HG02763 (cell line): ENCODE data around the gene UVSSA.

Experiments
- ATAC-seq: cut with Tn5 transposase; IDR thresholded peaks from one replicate; pipeline ENCODE4 v1.9.1; 2021; ENCODE audit warnings: mild to moderate bottlenecking, moderate library complexity; ENCODE audit not compliant: unreplicated experiment

The UVSSA gene, protein sequence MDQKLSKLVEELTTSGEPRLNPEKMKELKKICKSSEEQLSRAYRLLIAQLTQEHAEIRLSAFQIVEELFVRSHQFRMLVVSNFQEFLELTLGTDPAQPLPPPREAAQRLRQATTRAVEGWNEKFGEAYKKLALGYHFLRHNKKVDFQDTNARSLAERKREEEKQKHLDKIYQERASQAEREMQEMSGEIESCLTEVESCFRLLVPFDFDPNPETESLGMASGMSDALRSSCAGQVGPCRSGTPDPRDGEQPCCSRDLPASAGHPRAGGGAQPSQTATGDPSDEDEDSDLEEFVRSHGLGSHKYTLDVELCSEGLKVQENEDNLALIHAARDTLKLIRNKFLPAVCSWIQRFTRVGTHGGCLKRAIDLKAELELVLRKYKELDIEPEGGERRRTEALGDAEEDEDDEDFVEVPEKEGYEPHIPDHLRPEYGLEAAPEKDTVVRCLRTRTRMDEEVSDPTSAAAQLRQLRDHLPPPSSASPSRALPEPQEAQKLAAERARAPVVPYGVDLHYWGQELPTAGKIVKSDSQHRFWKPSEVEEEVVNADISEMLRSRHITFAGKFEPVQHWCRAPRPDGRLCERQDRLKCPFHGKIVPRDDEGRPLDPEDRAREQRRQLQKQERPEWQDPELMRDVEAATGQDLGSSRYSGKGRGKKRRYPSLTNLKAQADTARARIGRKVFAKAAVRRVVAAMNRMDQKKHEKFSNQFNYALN

DNA sequence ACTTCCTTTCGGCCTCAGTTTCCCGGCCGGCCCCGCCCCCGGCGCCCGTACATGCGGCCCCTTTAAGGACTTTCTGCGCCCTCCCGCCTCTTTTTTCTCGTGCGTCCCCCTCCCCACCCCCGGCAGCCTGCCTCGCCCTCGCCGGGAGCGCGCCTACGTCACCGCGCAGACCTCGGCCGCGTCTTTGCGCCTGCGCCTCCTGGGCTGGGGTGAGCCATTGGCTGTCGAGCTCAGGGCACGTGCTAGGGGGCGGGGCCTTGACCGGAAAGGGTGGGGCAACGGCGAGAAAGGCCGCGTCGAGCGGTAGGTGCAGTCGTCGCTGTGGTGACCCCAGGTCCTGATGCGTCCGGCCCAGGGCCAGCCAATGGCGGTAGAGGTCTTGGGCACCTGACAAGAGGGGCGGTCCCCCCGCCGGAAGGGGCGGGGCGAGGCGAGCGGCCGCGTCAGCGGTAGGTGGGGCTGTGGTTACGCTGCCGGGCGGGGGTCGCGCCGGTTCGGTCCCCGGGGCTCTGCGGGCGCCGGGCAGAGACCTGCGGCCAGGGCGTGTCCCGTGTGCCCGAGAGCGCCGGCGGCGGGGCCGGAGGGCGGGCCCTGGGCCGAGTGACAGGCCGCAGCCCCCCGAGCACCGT, at the start of gene UVSSA:
TSS of gene UVSSA (plus strand) at position 428 of the 629 bp plus-strand sequence. CDS start 884 bp downstream, outside the sequence.
- ATAC-seq = peak; percentile 94

GRCh38 chr4:1297456-1298325, 49.3 kb upstream of the UVSSA start:
- no peak for ATAC-seq

GRCh38 chr4:1298461-1298860, 48.5 kb upstream of the UVSSA start:
- no peak for ATAC-seq

DNA sequence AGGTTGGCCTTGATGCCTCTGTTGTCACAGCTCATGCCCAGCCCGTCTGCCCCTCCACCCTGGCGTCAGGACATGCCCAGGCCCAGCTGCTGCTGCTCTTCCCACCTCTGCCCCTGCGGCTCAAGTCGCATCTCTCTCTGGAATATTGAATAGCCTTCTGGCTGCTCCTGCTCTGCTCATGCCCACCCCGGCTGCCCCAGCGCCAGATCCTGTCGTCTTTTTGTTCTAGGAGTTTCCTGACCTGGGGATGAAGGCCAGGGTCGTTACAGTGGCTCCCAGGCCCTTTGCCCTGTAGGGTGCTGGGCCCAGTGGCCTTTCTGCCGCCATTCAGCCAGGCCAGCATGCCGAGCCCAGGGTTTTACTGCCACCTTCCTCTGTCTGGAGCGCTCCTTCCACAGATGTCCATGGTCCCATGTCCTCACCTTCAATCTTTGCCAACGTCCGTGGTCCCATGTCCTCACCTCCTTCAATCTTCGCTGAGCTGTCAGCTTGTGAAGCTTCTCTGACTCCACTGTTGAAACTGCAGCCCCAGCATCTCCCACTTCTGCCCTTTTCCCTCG, 47.6 kb upstream of the UVSSA start:
- no peak for ATAC-seq

DNA sequence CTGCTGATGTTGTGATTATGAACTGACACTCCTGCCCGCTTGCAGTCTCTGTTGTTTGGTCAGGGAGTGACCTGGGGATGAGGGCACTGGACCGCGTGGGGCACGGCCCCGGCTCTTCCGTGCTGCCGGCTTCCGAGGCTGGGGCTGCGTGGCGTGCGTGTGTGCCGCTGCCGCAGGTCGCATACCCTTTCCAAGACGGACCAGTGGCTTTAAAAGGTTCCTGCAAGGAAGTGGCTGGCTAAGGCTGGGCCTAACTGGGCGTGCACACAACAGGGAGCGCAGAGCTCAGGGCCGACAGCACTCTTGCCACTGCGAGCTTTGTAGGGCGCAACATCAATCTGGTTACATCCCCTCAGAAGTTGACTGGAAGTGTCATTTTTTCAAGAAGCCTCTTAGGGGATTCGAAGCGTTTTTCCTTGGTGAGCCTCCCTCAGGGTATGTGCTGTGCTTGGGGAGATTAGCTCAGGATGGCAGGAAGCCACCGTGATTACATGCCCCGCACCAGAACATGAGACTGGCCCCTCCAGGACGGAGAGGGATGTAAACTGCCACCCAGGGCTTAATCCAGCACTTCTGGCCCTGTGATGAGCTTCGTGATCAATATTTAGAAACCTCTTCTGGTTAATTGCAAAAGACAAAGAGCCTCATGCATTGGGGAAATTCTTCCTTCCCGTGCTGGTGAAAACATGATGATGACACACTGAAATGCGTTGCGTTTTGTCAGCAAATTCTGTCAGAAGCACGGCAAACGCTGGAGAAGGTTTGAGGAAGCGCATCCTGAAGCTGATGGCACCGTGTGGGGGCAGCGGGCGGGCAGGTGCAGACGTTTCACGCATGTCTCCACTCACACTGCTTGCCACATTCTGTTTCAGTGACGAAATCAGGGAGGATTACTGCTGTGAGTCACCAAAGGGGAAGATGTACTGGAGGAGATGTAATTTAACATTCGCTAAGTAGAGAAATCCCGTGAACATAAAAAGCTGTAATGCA, 46.2 kb upstream of the UVSSA start:
- no peak for ATAC-seq

DNA sequence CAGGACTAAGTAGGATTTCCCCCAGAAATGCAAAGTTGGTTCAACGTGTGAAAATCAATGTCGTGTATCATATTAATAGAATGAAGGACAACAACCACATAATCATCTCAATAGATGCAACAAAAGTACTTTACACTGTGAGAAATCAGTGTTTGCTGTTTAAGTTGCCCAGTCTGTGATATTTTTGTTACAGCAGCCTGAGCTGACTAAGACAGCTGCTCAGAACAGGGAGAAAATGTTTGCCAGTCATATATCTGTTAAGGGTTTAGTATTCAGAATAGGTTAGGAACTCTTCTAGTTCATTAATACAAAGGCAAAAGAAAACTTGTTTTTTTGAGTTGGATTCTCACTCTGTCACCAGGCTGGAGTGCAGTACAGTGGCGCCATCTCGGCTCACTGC, 44.8 kb upstream of the UVSSA start:
- no peak for ATAC-seq

GRCh38 chr4:1305261-1305711, 41.7 kb upstream of the UVSSA start:
- ATAC-seq = no peak

GRCh38 chr4:1305781-1306455, 41.1 kb upstream of the UVSSA start:
- ATAC-seq = no peak

GRCh38 chr4:1307951-1308735, 38.9 kb upstream of the UVSSA start:
- ATAC-seq = no peak

- peak; percentile 50 for ATAC-seq
Observed at GRCh38 chr4:1309261-1310010, 37.6 kb upstream of the UVSSA start.

DNA sequence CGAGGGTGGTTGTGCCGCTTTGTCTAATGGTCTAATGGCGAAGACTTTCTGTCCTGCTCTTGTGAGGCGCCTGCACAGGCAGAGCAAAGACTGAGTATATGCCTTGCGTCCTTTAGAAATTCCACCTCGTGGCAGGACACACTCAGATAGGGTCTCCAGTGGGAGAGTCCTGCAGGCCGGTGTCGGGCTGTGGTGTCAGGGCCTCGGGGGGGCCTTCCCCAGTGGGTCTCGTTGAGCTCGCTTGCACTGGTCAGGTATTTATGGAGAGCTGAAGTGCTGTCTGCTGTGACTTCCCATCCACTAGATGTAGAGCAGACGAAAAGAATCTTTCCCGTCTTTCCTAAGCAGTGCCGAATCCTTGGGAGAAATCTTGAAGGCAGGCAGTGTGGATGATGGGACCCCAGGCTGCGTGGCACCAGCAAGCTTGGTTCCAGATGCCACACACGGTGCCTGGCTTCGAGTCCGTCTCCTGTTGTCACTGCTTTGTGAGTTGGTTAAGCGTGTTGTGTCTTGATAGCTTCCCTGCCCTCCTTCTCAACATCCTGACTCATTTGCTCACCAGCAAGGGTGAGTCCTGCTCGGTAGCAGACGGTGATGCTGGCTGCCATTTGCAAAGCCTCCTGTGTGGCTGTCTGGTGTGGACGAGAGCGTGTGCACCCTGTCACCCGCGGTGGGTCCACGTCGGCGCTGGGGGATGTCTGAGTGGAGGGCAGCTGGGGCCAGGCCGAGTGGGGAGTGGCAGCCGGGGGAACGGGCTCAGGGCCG, 36.8 kb upstream of the UVSSA start:
- no peak for ATAC-seq

DNA sequence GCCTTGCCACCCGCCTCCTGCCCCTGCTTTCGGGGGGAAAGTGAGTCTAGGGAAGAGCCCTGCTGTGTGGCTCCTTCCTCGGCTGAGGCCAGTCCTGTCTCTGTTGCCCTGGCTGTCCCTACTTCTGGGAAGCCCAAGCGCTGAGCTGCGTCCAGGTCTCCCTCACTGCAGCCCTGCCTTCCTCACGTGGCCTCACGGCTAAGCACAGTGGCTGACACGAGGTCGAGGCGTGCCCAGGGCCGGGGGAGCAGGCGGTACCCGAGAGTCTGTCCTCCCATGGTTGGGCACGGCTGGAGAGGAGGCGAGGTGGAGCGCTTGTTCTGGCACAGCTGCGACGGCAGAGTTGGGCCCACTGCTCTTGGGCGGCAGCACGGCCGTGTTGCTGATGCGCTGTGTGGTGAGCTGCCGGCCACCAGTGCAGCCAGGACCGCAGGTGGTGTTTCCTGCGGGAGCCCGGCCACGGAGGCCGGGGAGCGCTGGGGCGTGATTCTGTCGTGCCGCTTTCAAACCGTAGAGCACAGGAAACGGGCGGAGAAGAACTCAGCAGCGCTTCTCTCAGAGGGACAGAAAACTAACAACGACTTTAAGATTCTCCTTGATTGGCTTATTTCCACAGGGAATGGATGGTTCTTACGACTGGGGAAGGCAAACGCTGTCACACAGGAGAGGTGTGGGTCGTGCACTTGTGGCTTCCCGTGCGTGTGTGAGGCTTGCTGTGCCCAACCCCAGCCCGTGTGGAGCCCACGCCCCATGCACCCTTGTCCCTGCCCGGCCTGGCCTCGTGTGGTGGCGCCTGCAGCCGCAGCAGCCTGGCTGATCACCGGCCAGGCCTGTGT, 36.0 kb upstream of the UVSSA start:
- ATAC-seq = no peak

DNA sequence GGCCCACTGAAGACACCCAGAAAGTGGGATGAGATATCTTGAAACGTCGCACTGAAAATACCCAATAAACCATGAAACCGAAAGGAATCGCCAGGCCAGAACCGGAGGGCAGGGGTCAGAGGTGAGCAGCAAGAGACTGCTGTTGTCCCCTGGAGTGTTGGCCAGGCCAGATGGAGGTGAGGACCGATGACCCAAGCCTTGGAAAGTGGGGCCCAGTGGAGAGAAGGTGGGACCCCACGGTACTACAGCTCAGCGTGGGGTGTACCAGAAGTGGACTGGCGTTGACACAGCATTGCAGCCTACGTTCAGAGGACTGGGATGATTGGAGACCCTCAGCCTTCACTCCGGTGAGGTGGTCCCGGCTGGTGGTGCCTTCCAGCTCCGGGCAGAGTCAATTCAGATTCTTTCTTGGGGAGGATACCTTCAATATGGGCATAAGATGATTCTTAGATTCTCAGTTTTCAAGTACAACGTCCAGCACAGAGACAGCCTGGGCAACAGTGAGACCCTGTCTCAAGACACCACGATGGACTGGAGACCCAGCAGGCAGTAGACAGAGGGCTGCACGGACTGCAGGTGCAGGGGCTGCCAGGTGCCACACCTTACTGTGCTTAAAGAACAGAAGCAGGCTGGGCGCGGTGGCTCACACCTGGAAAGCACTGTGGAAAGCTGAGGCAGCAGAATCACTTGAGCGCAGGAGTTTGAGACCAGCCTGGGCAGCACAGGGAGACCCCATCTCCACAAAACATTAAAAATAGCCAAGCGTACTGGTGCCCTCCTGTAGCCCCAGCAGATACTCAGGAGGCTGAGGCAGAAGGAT, 34.0 kb upstream of the UVSSA start:
- no peak for ATAC-seq

- ATAC-seq = no peak
Observed at GRCh38 chr4:1315306-1315705, 31.7 kb upstream of the UVSSA start.
